8988T (cell line): ENCODE data around the gene NRIP1.

Experiments used
- DNase-seq: peaks from one replicate; pipeline ENCODE4 v3.0.0; 2011

NRIP1 gene

DNA sequence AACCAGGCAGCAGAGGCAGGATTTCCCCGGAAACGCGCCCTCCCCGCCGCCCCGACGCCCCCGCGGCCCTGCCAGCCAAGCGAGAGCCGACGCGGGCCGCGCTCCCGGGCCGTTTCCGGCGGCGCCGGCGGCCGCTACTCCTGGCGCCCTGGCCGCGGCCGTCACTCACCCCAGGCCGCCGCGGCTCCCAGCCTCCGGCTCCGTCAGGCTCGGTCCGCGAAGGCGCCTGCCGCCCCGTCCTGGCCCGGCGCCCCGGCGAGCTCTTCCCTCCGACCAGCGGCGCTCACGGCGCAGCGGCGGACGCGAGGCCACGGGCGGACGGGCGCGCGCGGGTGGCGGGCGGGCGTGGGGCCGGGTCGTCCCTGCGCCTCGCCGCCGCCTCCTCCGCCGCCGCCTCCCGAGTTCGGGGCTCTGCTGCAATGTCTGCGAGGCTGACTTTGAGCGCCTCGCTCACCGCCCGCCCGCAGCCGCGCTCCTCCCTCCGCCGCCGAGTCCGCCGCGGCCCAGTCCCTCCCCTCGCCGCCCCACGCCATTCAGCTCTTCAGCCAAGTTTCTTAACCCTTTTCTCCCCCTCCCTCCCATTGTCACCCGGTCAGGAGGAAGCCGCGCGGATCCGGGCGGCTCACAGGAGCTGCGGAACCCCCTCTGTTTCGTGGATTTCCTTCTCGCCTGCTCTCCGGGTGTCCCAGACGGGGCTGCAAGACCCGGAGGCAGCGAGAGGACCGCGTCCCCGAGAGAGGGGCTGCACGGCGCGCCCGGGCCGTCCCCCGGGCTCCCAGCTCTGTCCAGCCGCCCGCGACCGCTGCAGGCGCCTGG lies at the start of gene NRIP1:
Gene NRIP1, minus strand, starts transcription at position 425 of the 816 bp plus-strand sequence. CDS start 96,808 bp downstream, outside the sequence.
- DNase-seq, result peak; percentile 98

GRCh38 chr21:15112858-15113257 lies 48.1 kb upstream of the NRIP1 start:
- no peak for DNase-seq

- DNase-seq, result no peak
Observed at GRCh38 chr21:15108801-15109200, 44.0 kb upstream of the NRIP1 start.

DNA sequence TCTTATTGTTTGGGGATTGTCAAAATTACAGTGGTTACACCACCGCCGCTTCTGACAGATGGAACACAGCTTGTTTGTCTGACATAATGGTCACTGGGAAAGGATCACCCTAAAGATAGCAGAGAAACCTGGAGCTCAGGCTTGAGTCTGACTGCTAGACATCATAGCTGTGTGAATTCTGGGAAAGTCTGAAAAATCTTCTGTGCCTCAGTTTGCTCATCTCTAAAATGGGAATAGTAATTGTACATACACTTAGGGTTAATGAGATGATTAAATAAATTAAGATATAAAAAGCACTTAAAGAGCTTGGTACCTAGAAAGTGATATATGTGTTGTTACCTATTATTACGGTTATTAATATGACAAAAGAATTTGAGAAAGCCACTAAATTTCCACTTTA lies 39.7 kb upstream of the NRIP1 start:
- no peak for DNase-seq

- DNase-seq, result no peak
Observed at GRCh38 chr21:15098908-15099307, 34.1 kb upstream of the NRIP1 start.

DNA sequence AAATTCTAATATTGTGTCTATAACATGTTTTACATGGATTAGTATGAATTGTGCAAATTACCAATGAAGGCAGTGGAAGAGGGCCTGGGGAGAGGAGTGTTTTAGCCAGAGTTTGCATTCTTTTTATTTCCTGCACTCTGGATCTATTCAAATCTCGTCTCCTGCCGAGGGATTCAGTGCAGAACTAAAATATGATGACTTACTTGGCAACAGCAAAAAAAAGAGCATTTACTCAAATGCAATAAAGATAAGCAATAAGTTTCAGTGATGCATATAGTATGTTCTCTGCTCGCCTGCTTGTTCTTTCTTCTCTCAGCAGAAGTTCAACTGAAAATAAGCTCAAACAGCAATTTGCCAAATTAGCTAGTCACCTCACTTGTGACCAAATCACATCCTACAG lies 33.4 kb upstream of the NRIP1 start:
- DNase-seq, result no peak

DNA sequence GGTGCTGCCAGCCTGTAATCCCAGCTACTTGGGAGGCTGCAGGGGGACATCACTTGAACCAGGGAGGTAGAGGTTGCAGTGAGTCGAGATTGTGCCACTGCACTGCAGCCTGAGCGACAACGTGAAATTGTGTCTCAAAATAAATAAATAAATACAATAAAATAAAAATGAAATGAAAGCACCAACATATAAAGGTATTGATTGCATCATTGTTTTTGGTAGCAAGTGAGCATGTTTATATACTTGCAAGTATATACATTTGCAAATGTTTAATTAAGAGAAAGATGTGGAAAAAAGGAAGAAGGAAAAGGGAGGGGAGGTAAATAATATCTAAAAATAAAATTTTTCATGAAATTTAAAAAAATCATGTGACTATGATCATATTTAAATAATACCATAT lies 32.8 kb upstream of the NRIP1 start:
- no peak for DNase-seq

DNA sequence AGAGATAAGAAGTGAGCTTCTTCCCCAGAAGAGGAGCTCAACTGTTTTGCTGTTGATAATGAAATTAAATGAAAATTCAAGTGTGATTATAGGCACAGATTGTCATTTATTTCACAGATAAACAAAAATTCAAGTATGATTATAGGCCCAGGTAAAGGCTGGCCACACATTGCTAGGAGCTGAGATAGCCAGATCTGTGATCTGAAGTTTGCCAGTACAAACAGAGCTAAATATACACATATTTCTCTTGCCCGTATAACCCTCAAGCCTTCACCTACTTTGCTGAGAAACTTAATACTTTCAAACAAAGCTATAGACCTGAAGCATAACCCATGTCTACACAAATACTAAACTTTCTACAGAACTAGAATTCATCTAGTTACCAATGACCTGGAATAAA lies 31.3 kb upstream of the NRIP1 start:
- DNase-seq, result no peak

DNA sequence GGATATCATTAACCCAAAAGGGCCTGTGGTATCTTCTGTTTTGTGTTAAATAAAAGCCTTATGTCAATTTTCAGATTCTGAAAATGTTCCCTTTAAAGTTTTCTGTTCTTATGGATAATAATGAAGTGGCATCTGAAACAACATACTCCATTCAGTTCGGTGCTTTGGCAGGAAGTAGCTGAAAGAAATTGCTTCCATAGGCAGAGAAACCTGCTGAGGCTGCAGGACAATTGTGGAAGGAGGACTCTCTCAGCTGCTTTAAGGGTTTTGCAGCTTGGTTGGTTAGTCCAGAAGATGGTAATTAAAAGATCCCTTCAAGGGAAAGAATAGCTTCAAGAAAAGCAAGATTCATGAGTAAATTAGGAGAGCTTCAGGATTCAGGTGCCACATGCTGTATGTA lies 30.5 kb upstream of the NRIP1 start:
- DNase-seq, result no peak

DNA sequence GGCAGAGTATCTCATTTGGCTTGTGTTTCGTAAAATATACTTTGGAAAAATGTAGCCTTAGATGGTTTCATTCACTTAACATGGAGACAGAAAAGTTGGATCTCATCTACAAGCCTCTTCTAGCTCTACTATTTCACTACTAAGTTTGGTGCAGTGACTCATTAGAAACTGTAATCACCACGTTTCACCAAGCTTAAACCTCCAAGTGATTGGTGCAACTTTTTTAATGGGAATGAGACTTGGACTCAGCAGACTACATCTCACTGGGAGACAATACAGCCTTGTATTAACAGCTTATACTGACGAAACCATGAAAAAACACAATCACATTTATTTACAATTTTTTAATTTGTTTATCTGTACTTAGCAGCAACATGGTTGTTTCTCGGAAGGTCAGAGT lies 29.9 kb upstream of the NRIP1 start:
- DNase-seq, result no peak

GRCh38 chr21:15093216-15093615 lies 28.4 kb upstream of the NRIP1 start:
- DNase-seq, result no peak

DNA sequence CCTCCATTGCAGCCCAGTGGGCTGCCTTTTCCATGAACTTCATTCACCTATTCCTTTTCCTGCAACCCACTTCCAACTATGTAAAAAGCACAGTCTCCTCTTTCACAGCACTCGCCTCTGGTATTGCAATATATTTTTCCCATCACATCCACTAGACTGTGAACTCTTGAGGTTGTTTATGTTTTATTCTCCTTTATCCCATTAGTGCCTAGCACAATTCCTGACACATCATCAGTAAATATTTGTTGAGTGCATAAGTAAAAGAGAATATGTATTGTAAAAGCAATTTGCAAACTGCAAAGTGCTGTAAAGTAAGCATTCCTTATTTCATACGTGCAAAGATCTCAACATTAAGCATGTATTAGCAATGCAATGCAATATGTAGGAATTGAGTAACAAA lies 27.9 kb upstream of the NRIP1 start:
- no peak for DNase-seq

- DNase-seq, result no peak
Observed at GRCh38 chr21:15090390-15090789, 25.6 kb upstream of the NRIP1 start.

DNA sequence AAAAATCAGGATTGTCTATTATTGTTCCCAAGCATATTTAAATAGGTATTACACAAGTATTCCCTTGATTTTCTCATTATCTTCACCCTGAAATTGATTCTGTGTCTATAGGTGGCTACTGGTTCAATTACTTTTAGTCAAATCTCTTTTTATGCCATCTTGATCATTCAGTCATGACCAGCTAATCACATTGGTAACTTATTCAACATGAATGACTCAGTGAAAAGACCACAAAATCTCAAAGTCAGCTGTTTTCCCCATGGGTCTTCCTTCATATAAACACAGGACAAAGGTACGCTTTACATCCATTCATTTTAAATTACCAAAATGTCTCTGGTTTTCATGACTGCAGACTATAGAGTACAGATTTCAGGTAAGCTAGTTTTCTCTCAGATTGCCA lies 23.7 kb upstream of the NRIP1 start:
- no peak for DNase-seq

DNA sequence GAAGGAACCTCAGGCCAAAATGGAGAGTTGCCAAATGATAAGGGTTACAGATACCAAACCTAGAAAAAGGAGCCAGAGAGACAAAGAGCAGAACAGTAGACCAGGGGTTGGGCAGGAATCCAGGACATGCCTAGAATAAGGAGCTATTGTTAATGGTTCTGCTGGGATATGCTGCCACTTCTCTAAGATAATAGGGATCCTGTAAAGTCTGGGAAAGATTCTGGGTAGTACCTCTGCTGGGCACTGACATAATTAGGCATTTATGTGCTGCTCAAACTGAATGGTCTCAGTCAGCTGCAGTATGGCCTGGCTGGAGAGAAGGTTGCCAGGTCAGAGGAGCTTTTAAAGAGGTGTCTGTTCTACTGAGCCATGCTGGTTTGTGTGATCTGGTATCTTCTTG lies 19.9 kb upstream of the NRIP1 start:
- DNase-seq, result no peak

DNA sequence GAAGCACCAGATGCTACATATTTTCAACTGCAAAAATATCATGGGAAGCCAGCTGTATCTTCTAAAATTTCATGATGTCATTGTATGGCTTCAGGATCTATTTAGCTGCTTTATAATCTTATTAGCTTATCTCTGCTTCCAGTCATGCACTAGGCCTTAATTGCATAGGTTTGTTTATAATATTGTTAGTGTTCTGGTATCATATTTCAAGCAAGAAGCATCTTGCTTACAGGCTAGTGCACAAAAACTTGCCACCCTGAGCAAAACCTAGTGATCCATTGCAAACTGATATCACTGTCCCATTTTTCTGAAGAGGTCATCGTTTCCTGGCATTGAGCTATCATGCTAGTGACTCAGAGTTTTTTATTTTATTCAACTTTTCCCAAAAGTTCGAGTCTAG lies 15.7 kb upstream of the NRIP1 start:
- no peak for DNase-seq

DNA sequence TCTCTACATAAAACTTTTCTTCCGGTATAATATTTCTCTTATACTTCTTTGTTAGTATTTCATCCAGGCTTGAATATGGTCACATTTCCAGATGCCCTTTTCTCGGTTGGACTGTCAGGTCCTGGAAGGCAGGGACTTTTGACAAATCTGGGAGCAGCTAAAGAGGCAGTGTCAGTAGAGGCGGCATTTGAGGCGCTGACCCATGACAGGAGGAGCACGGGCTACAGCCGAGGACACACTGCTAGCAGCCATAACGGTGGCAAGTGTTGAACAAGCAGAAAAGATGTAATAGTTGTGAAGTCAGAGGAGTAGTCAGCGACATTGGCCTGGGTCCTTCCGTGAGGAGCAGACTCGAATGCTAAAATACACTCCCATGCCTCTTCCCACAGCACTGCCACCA lies 14.5 kb upstream of the NRIP1 start:
- DNase-seq, result no peak

- DNase-seq, result no peak
Observed at GRCh38 chr21:15078180-15078579, 13.4 kb upstream of the NRIP1 start.

GRCh38 chr21:15077529-15078145 lies 12.8 kb upstream of the NRIP1 start:
- DNase-seq, result no peak

DNA sequence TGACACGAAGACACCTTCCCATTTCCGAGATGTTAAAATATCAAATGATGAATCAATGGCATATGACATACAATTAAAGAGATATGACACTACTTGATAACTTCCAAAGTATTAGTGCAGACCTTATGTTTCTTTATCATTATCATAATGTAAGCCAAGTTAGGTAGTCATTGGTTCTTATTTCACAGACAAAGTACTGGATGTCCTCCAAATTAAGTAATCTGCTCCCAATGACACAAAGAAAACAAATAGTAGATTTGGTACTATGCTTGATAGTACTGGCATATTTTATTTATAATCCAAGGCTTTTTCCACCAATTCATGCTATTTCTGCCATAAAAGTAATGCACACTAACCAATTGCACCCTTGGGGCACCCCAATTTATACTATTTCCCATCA lies 11.9 kb upstream of the NRIP1 start:
- DNase-seq, result no peak

- DNase-seq, result no peak
Observed at GRCh38 chr21:15071009-15071408, 6.2 kb upstream of the NRIP1 start.

DNA sequence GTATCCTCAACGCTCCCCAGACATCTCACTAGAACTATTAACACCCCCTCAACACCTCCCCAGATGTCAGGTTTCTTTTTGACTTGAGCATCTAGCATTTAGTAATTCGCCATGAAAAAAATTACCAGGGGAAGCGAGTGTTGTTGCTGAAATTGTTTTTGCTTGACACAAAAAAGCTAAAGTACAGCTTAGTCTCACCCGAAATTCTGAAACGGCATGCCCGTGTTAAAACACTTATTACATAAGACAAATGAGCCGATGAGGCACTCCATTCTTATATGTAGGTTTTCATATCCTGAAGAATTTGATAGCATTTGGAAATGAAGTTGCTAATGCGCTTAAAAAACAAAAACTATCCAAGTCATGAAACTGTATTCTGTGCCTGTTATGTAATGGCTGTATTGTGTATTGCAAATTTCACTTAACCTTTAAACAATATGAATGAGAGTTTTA lies 1.3 kb upstream of the NRIP1 start:
- DNase-seq, result no peak

DNA sequence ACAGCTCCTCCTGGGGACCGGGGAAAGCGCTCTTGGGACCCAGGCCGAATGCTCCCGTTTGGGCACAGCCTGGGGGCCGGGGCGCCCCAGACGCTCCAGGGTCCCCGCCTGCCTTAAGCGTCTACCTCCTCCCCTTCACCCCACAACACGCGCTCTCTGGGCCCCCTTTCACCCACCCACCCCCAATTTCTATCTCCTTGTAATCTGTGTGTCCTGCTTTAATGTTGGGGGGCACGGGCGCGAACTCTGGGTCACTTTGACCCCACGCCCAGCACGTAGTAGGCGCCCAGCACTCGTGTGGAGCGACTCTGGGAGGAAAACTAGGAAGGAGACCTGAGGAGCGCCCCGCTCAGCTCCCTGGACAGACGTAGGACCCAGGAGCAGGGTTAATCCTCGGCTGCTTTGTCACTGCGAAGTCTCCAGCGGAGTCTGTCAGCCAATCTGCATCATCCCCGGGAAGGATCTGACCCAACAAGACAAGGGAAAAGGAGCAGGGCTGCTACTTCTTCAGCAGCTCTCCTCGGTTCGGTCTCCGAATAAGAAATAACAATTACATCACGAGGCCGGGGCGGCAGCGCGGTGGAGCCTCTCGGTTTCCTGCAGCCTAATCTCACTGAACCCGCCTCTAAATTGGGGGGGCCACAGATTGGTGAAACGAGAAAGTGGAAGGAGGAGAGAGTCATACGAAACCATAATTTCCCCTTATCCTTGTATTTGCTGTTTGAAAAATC lies 757 bp upstream of the NRIP1 start:
- DNase-seq, result peak; percentile 95
